ENCODE data around the gene KCNH8. TPM values are rescaled to one million over a fixed set of nuclear protein-coding genes. Genes with fewer than 3 reads are reported as not detected.
"Not testable (repeated sequence)": the region's sequence is repeated elsewhere in the genome, so short reads cannot be mapped to it uniquely, and the experiment has no call there.

Gene KCNH8
- total RNA-seq, 1 experiment from 2014 or later: not detected

DNA sequence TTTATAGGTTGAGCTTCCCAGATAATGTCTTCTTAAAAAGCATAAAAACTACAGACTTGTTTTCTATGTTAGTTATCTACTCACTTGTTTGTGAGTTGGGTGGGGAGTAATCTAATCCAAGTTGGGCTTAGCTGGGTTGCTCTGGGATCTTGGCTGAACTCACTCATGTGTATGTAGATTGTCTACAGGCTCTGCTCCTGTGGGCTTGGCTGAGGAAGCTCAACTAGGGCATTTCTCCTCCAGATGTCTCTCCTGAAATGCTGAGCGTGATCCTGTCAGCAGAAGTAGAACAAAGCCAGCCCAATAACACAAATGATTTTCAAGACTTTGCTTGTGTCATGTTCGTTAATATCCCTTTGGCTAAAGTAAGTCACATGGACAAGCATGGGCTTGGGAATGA is 17.3 kb downstream of the KCNH8 start:
- in situ Hi-C loops (cut with HindIII; ENCODE audit: low sequenced_read_pairs): no loop called here
- no peak for DNase-seq (ENCODE audit: low spot score)

GRCh38 chr3:19171794-19172193 is 23.5 kb downstream of the KCNH8 start:
- in situ Hi-C loops (cut with HindIII; ENCODE audit: low sequenced_read_pairs): no loop called here
- DNase-seq (ENCODE audit: low spot score): no peak

DNA sequence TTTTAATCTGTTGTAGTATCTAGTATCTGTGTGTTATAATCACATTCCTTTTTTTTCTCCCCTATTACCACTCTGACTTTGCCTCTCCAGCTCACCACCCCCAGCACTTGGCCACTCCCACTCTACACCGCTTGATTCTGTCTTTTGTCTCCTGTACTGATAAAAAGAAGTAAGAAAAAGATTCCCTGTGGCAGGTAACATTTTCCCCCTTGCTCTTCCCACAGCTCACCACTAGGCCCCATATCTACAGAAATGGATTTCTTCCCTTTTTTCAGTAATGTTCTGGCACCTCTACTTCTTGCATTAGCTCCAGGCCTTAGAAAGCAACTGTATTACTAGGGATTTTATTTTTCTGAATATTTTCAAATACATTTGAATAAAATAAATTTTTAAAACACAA is 25.6 kb downstream of the KCNH8 start:
- no peak for DNase-seq (ENCODE audit: low spot score)
- in situ Hi-C loops (cut with HindIII; ENCODE audit: low sequenced_read_pairs): no loop called here

DNA sequence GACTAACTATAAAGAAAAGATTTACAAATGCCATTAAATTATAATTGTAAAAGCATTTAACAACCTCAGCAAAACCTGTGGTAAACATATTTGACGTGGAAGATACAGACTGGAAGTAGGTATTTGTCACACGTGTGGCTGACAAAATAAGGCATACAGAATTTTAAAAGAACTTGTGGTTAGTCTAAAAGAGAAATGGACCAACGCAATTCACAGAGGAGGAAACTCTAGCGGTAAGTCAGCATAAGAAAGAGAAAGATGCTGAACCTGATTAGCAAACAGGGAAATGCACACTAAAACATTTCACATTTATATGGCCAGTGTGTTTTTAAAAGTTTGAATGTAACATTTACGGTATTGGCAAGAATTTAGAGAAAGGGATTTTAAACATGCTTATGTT is 35.3 kb downstream of the KCNH8 start:
- in situ Hi-C loops (cut with HindIII; ENCODE audit: low sequenced_read_pairs): no loop called here
- no peak for DNase-seq (ENCODE audit: low spot score)

DNA sequence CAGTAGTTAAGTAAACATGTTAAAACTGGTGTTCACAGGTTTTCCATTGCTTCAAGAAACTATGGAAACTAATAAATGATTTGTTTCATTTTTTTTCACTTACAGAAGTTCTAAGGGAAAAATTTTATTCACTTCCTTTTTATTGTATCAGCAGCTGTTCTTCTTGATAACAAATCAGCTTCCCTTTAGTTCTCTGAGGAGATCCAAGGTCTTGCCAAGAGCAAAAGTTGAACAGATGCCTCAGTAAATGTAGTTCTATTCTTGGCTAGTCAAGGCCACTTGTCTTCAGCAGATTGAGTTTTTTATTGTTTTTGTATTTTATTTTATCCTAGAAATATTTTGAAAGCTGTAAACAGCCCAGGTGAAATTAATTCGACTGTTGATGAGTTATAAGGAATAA is 41.8 kb downstream of the KCNH8 start:
- DNase-seq (ENCODE audit: low spot score): no peak
- in situ Hi-C loops (cut with HindIII; ENCODE audit: low sequenced_read_pairs): no loop called here

DNA sequence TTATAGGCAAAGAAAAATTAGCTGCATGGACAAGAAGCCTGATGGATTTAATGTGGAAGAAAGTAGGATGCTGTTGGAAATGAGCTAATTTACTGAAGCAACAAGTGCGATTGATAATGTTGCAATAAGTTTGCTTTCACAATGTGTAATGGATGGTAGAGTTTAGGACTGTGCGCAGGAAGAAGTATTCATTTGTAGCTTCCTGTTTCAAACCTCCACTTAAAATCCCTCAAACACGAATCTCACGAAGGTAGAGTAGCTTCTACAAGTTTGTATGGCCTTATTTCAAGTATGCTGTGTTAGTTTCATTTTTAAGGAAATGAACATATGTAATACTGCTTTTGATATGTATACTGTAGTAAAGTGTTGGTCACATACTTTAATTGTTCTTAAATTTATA is 42.3 kb downstream of the KCNH8 start:
- in situ Hi-C loops (cut with HindIII; ENCODE audit: low sequenced_read_pairs): no loop called here
- no peak for DNase-seq (ENCODE audit: low spot score)

GRCh38 chr3:19199131-19199530 is 50.8 kb downstream of the KCNH8 start:
- no peak for DNase-seq (ENCODE audit: low spot score)
- in situ Hi-C loops (cut with HindIII; ENCODE audit: low sequenced_read_pairs): no loop called here

DNA sequence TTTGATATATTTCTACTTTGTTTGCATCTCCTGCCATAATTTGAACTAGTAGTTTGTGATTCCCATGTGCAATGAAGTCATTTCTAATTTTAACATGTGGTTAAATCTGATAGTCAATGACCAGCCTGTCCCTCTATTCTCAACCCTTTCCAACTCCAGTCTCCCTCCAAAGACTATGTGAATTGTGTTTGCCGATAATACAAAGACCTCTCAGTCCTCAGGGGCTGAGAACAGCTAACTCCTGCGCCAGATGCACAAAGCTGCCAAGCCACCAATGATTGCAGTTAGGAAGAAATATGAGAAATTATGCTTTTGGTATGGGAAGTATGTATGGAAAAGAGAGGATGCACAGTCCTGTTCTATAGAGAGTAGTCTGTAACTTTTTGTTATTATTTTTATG is 54.0 kb downstream of the KCNH8 start:
- peak; percentile 6 for DNase-seq (ENCODE audit: low spot score)
- in situ Hi-C loops (cut with HindIII; ENCODE audit: low sequenced_read_pairs): no loop called here

DNA sequence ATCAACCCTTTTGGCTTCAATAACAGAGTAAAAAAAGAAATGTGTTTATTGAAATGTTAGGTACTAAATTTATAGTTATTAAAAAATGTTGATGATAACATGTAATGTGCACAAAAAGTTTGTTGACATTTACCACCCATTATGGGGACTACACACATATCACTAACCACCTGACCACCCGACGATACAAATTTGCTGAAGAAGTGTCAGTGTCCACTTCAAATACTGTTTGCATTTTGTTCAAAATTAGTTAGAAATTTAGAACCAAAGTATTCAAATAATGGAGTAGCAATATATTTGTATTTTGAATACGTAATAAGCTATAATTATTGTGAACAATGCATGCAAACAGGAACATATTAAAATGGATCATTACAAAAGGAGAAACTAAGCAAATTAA is 54.4 kb downstream of the KCNH8 start:
- in situ Hi-C loops (cut with HindIII; ENCODE audit: low sequenced_read_pairs): no loop called here
- no peak for DNase-seq (ENCODE audit: low spot score)

GRCh38 chr3:19206540-19206939 is 58.2 kb downstream of the KCNH8 start:
- in situ Hi-C loops (cut with HindIII; ENCODE audit: low sequenced_read_pairs): no loop called here
- no peak for DNase-seq (ENCODE audit: low spot score)

DNA sequence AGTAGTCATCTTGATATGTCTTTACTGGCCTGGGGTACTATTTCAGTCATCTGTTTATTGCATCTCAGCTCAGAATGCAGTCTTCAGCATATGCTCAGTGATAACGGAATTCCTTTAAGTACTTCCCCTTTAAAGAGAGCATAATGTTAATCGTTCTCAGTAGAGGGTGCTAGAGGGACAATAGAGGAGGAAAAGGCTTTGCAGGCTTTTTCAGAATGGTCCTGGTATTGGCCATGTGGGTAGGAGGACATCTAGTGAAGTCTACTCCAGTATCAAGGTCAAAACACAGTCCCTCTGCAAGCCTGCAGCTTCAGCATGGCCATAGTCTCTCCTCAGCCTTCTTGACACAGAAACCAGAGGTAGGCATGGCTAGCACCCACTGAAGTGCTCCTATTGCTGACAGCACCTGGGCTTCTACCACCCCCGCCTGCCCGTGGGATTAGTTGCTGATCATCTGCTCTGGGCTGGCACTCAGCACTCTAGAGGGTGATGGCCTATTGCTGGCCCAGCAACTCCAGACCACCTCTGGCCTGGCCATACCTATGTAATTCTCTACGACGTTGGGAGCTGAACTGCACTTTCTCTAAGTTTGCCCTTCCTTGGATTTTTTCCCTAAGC is 65.4 kb downstream of the KCNH8 start:
- in situ Hi-C loops (cut with HindIII; ENCODE audit: low sequenced_read_pairs): no loop called here
- no peak for DNase-seq (ENCODE audit: low spot score)

DNA sequence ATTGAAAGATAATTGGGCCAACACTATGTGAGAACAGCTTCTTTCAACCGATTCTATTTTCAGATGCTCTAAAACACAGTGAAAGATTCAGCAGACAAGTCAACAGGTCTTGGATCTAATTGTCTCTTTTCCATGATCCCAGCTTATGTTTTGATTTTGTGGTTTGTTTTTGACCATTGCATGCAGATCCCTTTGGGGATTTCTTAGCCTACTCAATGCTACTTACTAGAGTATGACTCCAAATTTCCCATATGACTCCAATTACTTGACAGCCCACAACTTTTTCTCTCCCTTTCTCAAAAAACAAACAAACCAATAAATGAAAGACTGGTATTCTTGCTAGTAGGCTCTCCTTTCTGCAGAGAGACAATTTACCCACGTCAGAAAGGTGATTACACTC is 67.1 kb downstream of the KCNH8 start:
- no peak for DNase-seq (ENCODE audit: low spot score)
- in situ Hi-C loops (cut with HindIII; ENCODE audit: low sequenced_read_pairs): no loop called here

- peak; percentile 64 for DNase-seq (ENCODE audit: low spot score)
- in situ Hi-C loops (cut with HindIII; ENCODE audit: low sequenced_read_pairs): no loop called here
These were observed 68.5 kb downstream of the KCNH8 start for GRCh38 chr3:19216669-19217337.

GRCh38 chr3:19220311-19220710 is 72.0 kb downstream of the KCNH8 start:
- no peak for DNase-seq (ENCODE audit: low spot score)
- in situ Hi-C loops (cut with HindIII; ENCODE audit: low sequenced_read_pairs): no loop called here

DNA sequence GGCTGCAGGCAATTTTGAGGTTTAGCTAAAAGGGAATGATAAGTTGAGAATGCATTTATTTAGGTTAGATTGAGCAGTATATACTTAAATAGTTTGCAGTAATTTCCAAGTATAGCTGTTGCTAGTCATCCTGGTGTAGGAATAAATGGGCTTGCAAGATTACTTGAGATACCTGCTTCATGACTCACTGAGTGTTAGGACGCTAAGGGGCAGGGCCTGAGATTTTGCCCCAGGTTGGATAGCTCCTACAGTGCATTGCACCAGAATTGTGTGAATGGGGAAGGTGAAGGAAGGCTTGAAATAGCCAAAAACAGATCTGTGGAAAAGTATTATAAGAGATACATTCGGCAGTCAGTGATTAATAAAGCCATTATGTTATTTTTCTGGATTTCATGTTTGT is 72.8 kb downstream of the KCNH8 start:
- no peak for DNase-seq (ENCODE audit: low spot score)
- in situ Hi-C loops (cut with HindIII; ENCODE audit: low sequenced_read_pairs): no loop called here

DNA sequence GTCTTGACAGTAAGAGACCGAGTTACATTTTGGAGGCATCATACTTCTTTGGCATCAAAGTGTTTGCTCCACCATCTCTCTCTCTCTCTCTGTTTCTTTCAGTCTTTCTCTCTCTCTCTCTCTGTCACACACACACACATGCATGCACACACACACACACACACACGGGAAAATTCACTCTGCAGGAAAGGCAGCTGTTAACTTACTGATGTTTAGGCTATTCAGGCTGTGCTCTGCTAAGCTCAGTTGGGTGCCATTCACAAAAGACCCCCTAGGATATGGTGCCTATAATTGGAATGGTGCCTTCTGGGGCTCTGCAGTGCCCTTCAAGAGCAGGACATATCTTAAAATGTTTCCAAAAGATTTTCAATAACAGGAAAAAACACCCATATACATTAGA is 78.2 kb downstream of the KCNH8 start:
- in situ Hi-C loops (cut with HindIII; ENCODE audit: low sequenced_read_pairs): no loop called here
- no peak for DNase-seq (ENCODE audit: low spot score)

DNA sequence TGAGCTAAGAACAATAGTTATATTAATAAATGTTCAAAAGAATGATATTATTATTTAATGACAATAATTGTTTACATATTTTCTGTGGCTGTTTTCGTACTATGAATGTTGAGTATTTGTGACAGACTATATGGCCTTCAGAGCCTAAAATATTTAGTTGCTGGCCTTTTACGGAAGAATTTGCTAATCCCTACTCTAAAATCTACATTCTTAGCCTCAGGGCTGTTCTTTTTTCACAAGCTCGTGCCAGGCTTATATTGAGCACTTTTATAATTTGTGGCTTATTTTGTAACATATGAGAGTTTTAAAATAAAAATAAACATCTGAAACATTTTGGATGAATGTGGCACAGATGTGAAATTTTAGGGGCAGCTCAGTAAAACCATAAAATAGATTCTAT is 79.9 kb downstream of the KCNH8 start:
- in situ Hi-C loops (cut with HindIII; ENCODE audit: low sequenced_read_pairs): no loop called here
- DNase-seq (ENCODE audit: low spot score): no peak

DNA sequence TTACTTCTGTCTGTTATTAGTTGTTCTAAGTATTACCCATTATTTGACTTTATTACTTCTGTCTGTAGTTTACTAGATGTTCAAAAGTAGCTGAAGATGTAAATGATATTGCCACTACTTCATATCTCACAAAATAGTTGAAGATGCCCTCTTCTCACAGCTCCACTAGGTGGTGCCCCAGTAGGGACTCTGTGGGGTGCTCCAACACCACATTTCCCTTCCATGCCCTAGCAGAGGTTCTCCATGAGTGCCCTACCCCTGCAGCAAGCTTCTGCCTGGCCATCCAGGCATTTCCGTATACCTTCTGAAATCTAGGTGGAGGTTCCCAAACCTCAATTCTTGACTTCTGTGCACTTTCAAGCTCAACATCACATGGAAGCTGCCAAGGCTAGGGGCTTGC is 80.8 kb downstream of the KCNH8 start:
- in situ Hi-C loops (cut with HindIII; ENCODE audit: low sequenced_read_pairs): no loop called here
- no peak for DNase-seq (ENCODE audit: low spot score)

- in situ Hi-C loops (cut with HindIII; ENCODE audit: low sequenced_read_pairs); DNase-seq (ENCODE audit: low spot score): not testable (repeated sequence)
These were observed 81.6 kb downstream of the KCNH8 start for GRCh38 chr3:19229881-19230280.

GRCh38 chr3:19231792-19232461 is 83.6 kb downstream of the KCNH8 start:
- in situ Hi-C loops (cut with HindIII; ENCODE audit: low sequenced_read_pairs): no loop called here
- no peak for DNase-seq (ENCODE audit: low spot score)

DNA sequence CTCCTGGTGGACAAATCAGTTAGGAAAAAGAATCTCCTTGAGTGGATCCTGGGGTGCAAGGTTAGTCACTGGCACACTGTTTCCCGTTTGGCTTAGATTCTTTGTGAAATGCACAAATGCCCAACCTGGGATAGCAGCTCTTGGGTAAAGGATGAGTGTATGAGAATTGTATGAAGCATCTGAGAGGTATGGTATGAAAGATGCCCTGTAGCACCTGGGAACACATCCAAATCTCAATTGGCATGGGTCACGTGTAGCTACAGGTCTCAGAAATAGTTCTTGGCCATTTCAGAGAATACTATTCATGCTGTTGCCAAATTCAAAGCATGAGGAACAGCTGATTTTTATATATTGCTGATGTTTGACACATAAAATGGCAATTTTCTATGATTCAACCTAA is 84.3 kb downstream of the KCNH8 start:
- in situ Hi-C loops (cut with HindIII; ENCODE audit: low sequenced_read_pairs): no loop called here
- DNase-seq (ENCODE audit: low spot score): no peak

Measured in G401 (cell line).